GM12878 (cell line): ENCODE data around the gene ETV6. TPM values are rescaled to one million over a fixed set of nuclear protein-coding genes. Genes with fewer than 3 reads are reported as not detected.

Source experiments
- ATF2 ChIP-seq: IDR thresholded peaks from 2 replicates; pipeline ENCODE4 v1.6.1; 2012; ENCODE audit warnings: low read length, inconsistent platforms
- CBX3 ChIP-seq: fragments of 200-600 bp; sonication (generic); IDR thresholded peaks from 2 replicates; pipeline ENCODE4 v1.6.1; 2016; ENCODE audit warnings: low read depth, borderline replicate concordance
- CEBPB ChIP-seq, 2 experiments: fragments of 150-350 bp in 1 of 2; IDR thresholded peaks; 2 replicates each; pipeline ENCODE4 v1.6.1; 2012 to 2014; ENCODE audit warnings: low read depth in 2 of 2, low read length in 2 of 2, borderline replicate concordance in 1 of 2, inconsistent platforms in 1 of 2
- CHD1 ChIP-seq: IDR thresholded peaks from 2 replicates; pipeline ENCODE4 v1.6.1; 2012; ENCODE audit warnings: low read depth, low read length, improper control_type of control experiment
- CTCF ChIP-seq, 3 experiments: IDR thresholded peaks in 2 of 3; conservative IDR thresholded peaks in 1 of 3; 2 replicates each; pipeline ENCODE4 v1.5.1; 2011; ENCODE audit warnings: low read depth in 3 of 3, low read length in 3 of 3, mild to moderate bottlenecking in 3 of 3, control low read depth in 2 of 3, moderate library complexity in 2 of 3, inconsistent platforms in 1 of 3, mixed read lengths in 1 of 3; ENCODE audit not compliant: control insufficient read depth in 2 of 3, insufficient read depth in 1 of 3; ENCODE audit errors: extremely low read depth in 1 of 3
- FOS ChIP-seq: IDR thresholded peaks from 3 replicates; pipeline ENCODE4 v1.6.1; 2011; ENCODE audit warnings: borderline replicate concordance; ENCODE audit not compliant: insufficient read length; ENCODE audit errors: extremely low read depth
- FOXK2 ChIP-seq: fragments of 450-650 bp; IDR thresholded peaks from 2 replicates; pipeline ENCODE4 v1.6.1; 2017; ENCODE audit warnings: mild to moderate bottlenecking, moderate library complexity
- JUNB ChIP-seq: IDR thresholded peaks from 2 replicates; pipeline ENCODE4 v1.6.1; 2016; ENCODE audit warnings: antibody characterized with exemption, mild to moderate bottlenecking
- KDM1A ChIP-seq: fragments of 200-600 bp; sonication (generic); IDR thresholded peaks from 2 replicates; pipeline ENCODE4 v1.6.1; 2016; ENCODE audit warnings: borderline replicate concordance
- MEF2B ChIP-seq: fragments of 450-650 bp; IDR thresholded peaks from 2 replicates; pipeline ENCODE4 v1.6.1; 2018; ENCODE audit warnings: mild to moderate bottlenecking, moderate library complexity; ENCODE audit not compliant: partially characterized antibody, poor library complexity, severe bottlenecking
- MYC ChIP-seq: IDR thresholded peaks from 2 replicates; pipeline ENCODE4 v1.6.1; 2011; ENCODE audit warnings: mild to moderate bottlenecking, low read length, moderate library complexity, inconsistent platforms; ENCODE audit not compliant: insufficient read depth, insufficient replicate concordance, insufficient read length, severe bottlenecking
- NFYA ChIP-seq: IDR thresholded peaks from 2 replicates; pipeline ENCODE4 v1.6.1; 2011; ENCODE audit warnings: low read depth, mild to moderate bottlenecking, low read length, improper control_type of control experiment, borderline replicate concordance
- NFYB ChIP-seq: IDR thresholded peaks from 2 replicates; pipeline ENCODE4 v1.6.1; 2011; ENCODE audit warnings: low read depth, mild to moderate bottlenecking, low read length, improper control_type of control experiment, moderate library complexity; ENCODE audit not compliant: insufficient read depth
- RB1 ChIP-seq: fragments of 450-650 bp; formaldehyde crosslinking; IDR thresholded peaks from 2 replicates; pipeline ENCODE4 v1.6.1; 2017; ENCODE audit warnings: mild to moderate bottlenecking, borderline replicate concordance
- SIX5 ChIP-seq: IDR thresholded peaks from 2 replicates; pipeline ENCODE4 v1.6.1; 2011; ENCODE audit warnings: mild to moderate bottlenecking, low read depth, low read length, moderate library complexity; ENCODE audit not compliant: severe bottlenecking
- SKIL ChIP-seq: fragments of 450-650 bp; IDR thresholded peaks from 2 replicates; pipeline ENCODE4 v1.6.1; 2017; ENCODE audit warnings: mild to moderate bottlenecking, low read depth, inconsistent platforms; ENCODE audit not compliant: poor library complexity, severe bottlenecking
- SREBF1 ChIP-seq: IDR thresholded peaks from 2 replicates; pipeline ENCODE4 v1.6.1; 2012; ENCODE audit warnings: mild to moderate bottlenecking, low read length
- SRF ChIP-seq, 2 experiments: IDR thresholded peaks; 2 replicates each; pipeline ENCODE4 v1.6.1; 2011; ENCODE audit warnings: low read depth in 2 of 2, low read length in 2 of 2, mild to moderate bottlenecking in 1 of 2, moderate library complexity in 1 of 2
- YY1 ChIP-seq: IDR thresholded peaks from 2 replicates; pipeline ENCODE4 v1.6.1; 2011; ENCODE audit warnings: low read depth, mild to moderate bottlenecking, low read length
- ZBTB4 ChIP-seq: fragments of 450-650 bp; formaldehyde crosslinking; IDR thresholded peaks from 2 replicates; pipeline ENCODE4 v1.4.0; 2022; ENCODE audit warnings: mild to moderate bottlenecking, moderate library complexity
- polyA plus RNA-seq, 11 experiments: library from polyadenylated mRNA; depleted of rRNA in 4 of 11; unstranded in 6 of 11; stranded (reverse) in 5 of 11; fragments of >200 nt; fragmentation: Nextera tagmentation in 4 of 11; fragmentation: Illumina TruSeq in 1 of 11; extraction: Ambion mirVana in 4 of 11; extraction: Trizol in 1 of 11; gene quantifications; 1 replicate in 1 of 11; 2 replicates in 10 of 11; pipeline versions ENCODE4 v1.2.1 to v1.2.3, GENCODE V29; 2011 to 2016; ENCODE audit warnings: inconsistent platforms in 2 of 11, missing spikeins in 2 of 11, low read depth in 1 of 11
- total RNA-seq, 4 experiments: library from RNA; depleted of rRNA in 3 of 4; stranded (reverse); fragments of >200 nt in 3 of 4; fragmentation: Illumina TruSeq in 1 of 4; extraction: Trizol in 1 of 4; gene quantifications; 2 replicates each; pipeline versions ENCODE4 v1.2.1 to v1.2.3, GENCODE V29; 2013 to 2021

The ETV6 gene
- total and polyA plus RNA-seq, 10 of the 15 experiments (the other 5 are each of a cell fraction or from before 2014, with no cell fraction given): 6.6 to 74.8 (median 24.6) TPM

GRCh38 chr12:11778713-11779685 lies 129.5 kb downstream of the ETV6 start (continued):
- TF ChIP-seq SKIL (peak; percentile 72), CHD1 (no peak), ATF2 (peak; percentile 90), SRF (IDR thresholded peaks at IDR 0.05; ENCODE audit: low read depth in 2 of 2, low read length in 2 of 2) (no peak), SIX5 (no peak), FOS (no peak), NFYB (no peak), ZBTB4 (CRISPR knock-in tag) (no peak), NFYA (no peak), JUNB (peak; percentile 91), MYC (no peak), FOXK2 (no peak), CEBPB (IDR thresholded peaks at IDR 0.05; ENCODE audit: borderline replicate concordance in 1 of 2, low read depth in 2 of 2, low read length in 2 of 2) (peak in 1 of 2 experiments; percentile 50; a peak in 1 of 4 replicates), CBX3 (no peak), KDM1A (no peak), RB1 (no peak), YY1 (no peak), SREBF1 (no peak), CTCF (IDR thresholded peaks at IDR 0.05 in 2 of 3, conservative IDR thresholded peaks at IDR 0.05 in 1 of 3; ENCODE audit: control insufficient read depth in 2 of 3, extremely low read depth in 1 of 3, insufficient read depth in 1 of 3, low read depth in 3 of 3, low read length in 3 of 3) (no peak), MEF2B (peak; percentile 83)
